Measurements from ENCODE around the gene TIMP3.

- no peak for TF ChIP-seq CTCF (IDR thresholded peaks at IDR 0.05)
- no peak for TF ChIP-seq EZH2 (IDR thresholded peaks at IDR 0.05; ENCODE audit: borderline replicate concordance, insufficient read depth, low read depth, low read length, poor library complexity, severe bottlenecking)
These were observed 110.0 kb downstream of the TIMP3 start for GRCh38 chr22:32911503-32911902.

Data from B cell (primary cell).